Upper lobe of left lung (tissue), 6 donors: Measurements from ENCODE around the gene GMPPA. TPM values are rescaled to one million over a fixed set of nuclear protein-coding genes. Genes with fewer than 3 reads are reported as not detected.

ENCODE experiments used
- ATAC-seq, 2 donors: fragments of 200-7000 bp; cut with Tn5 transposase; one replicate each; pipeline ENCODE4 v1.9.1; 2022; ENCODE audit warnings: mild to moderate bottlenecking in 2 of 2, moderate library complexity in 2 of 2; ENCODE audit not compliant: low FRiP score in 2 of 2
- DNase-seq, 2 donors: peaks; one replicate each; pipeline ENCODE4 v3.0.0-alpha.2; 2019 to 2020
- H3K27ac ChIP-seq, 4 donors: fragments of 200-600 bp; sonication (generic); one replicate each; pipeline ENCODE4 v1.5.1; 2016 to 2019
- H3K27me3 ChIP-seq, 4 donors: fragments of 200-600 bp; sonication (generic); one replicate each; pipeline ENCODE4 v1.5.1; 2017 to 2019
- H3K36me3 ChIP-seq, 4 donors: fragments of 200-600 bp; sonication (generic); one replicate each; pipeline ENCODE4 v1.5.1; 2016 to 2019
- H3K4me1 ChIP-seq, 4 donors: fragments of 200-600 bp; sonication (generic); one replicate each; pipeline ENCODE4 v1.5.1; 2018 to 2019
- H3K4me3 ChIP-seq, 4 donors: fragments of 200-600 bp; sonication (generic); one replicate each; pipeline ENCODE4 v1.5.1; 2017 to 2019; ENCODE audit warnings: mild to moderate bottlenecking in 2 of 4, moderate library complexity in 1 of 4
- H3K9me3 ChIP-seq, 4 donors: fragments of 200-600 bp; sonication (generic); one replicate each; pipeline ENCODE4 v1.5.1; 2018 to 2019
- EP300 ChIP-seq, 4 donors: sonication (generic); formaldehyde crosslinking; IDR thresholded peaks; one replicate each; pipeline ENCODE4 v1.5.1; 2017; ENCODE audit warnings: antibody characterized with exemption in 4 of 4, control low read depth in 2 of 4
- POLR2A ChIP-seq, 4 donors: fragments of 450-650 bp; IDR thresholded peaks; one replicate each; pipeline ENCODE4 v1.5.1; 2016 to 2017; ENCODE audit warnings: antibody characterized with exemption in 4 of 4, mild to moderate bottlenecking in 2 of 4
- POLR2AphosphoS5 ChIP-seq, 2 donors: sonication (generic); formaldehyde crosslinking; IDR thresholded peaks; one replicate each; pipeline ENCODE4 v1.5.1; 2017; ENCODE audit warnings: antibody characterized with exemption in 2 of 2
- WGBS, 2 donors: methylation state at CpG; one replicate each; pipeline ENCODE4 v1.1.5; 2017 to 2018; 5-methylcytosine and 5-hydroxymethylcytosine counted together
- total RNA-seq, 6 donors: library from RNA; depleted of rRNA in 4 of 6; stranded (reverse); fragments of >200 nt in 4 of 6; gene quantifications; one replicate each; pipeline versions ENCODE4 v1.1.0 to v1.2.1, GENCODE V29; 2016 to 2021
- TF ChIP-seq, protein P1 (sequence below), 6 experiments: fragments of 450-650 bp in 4 of 6; fragments of 200-600 bp in 2 of 6; sonication (generic) in 2 of 6; IDR thresholded peaks; one replicate each; pipeline ENCODE4 v1.5.1; 2016 to 2019; ENCODE audit warnings: antibody characterized with exemption in 6 of 6
- donor health status: DM: no; HTN: no; CAD: no; lungs with moderate emphysema.
- donor health status: DM: no; HTN: yes; CAD: no; lungs with severe emphysema.

The GMPPA gene
- total RNA-seq, 6 donors from 2014 or later = 20.8 to 38.5 (median 24.9) TPM

DNA sequence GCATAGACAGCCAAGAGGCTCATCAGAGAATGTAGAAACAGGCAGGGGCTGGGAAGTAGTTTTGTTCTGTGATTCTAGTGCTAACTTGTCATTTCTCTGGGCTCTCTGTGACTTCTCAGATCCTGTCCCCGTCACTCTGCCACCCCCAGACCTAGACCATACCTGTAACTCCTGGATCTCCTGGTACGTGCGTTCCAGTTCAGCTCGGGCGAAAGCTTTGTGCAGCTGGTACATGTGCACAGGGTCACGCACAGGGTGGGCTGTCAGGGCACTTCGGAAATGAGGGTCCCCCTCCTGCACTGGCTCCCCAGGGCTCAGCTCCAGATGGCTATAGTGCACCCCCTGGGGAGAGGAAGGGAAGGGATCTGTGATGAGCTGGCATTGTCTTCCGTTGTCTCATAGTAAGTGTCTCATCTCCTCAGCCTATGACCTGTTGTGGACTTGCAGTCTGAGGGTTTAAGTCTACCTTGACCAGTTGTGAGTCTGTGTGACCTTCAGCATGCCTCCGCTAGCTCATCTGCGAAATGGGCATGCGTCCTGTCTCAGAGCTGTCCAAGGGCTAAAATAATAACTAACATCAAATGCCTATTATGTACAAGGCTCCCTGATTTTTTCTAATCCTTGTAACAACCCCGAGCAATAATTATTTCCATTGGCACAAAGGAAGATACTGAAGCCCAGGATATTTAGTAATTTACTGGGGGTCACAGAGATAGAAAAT is 42.3 kb downstream of the GMPPA start:
- H3K4me1 ChIP-seq = peaks cover 24 to 32% (median 26%) of the 10 kb centered on the region in 4 donors
- WGBS, 2 donors = 89 to 92% methylated on average over 10 to 12 of the region's 12 CpGs
- ATAC-seq (no peak), DNase-seq (no peak)
- H3K9me3 ChIP-seq = no peaks in the 10 kb centered on the region
- no peak overlapping the region for H3K4me3 ChIP-seq
- H3K27ac ChIP-seq = no peak overlapping the region
- peaks cover 0 to 25% (median 17%) of the 10 kb centered on the region in 4 donors for H3K36me3 ChIP-seq
- TF ChIP-seq POLR2AphosphoS5 (IDR thresholded peaks at IDR 0.05) (no peak), EP300 (IDR thresholded peaks at IDR 0.05) (no peak), POLR2A (IDR thresholded peaks at IDR 0.05) (no peak)
- TF ChIP-seq, protein P1, sequence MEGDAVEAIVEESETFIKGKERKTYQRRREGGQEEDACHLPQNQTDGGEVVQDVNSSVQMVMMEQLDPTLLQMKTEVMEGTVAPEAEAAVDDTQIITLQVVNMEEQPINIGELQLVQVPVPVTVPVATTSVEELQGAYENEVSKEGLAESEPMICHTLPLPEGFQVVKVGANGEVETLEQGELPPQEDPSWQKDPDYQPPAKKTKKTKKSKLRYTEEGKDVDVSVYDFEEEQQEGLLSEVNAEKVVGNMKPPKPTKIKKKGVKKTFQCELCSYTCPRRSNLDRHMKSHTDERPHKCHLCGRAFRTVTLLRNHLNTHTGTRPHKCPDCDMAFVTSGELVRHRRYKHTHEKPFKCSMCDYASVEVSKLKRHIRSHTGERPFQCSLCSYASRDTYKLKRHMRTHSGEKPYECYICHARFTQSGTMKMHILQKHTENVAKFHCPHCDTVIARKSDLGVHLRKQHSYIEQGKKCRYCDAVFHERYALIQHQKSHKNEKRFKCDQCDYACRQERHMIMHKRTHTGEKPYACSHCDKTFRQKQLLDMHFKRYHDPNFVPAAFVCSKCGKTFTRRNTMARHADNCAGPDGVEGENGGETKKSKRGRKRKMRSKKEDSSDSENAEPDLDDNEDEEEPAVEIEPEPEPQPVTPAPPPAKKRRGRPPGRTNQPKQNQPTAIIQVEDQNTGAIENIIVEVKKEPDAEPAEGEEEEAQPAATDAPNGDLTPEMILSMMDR (IDR thresholded peaks at IDR 0.05) = no peak
- H3K27me3 ChIP-seq = no peaks in the 10 kb centered on the region

DNA sequence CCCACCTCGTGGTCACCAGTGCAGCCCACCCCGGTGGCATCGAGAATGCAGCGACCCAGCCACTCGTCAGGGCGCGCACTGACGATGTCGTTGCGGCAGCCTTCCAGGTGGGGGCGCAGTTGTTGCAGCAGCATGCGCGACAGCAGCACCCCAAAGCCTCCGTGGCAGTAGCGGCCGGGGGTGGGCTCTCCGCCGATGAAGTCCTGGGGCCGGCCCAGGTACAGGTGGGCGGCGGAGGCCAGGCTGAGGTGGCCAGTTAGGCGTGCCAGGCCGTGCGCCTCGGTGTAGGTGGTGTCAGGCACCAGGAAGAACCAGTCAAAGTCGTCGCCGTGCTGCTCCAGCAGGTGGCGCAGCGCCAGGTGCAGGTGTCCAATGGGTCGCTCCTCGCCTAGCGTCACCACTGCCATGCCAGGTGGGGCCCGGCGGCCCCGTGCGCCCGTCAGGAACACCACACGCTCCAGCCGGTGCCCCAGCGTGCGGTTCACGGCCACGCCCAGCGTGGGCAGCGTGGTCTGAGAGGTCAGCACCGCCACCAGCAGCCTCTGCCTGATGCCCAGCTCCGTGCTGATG is 43.0 kb downstream of the GMPPA start:
- Histone ChIP-seq H3K27ac (peak overlapping the region in 1 of 4 donors; percentile 12), H3K4me1 (peaks cover 24 to 32% (median 26%) of the 10 kb centered on the region in 4 donors), H3K27me3 (no peaks in the 10 kb centered on the region), H3K36me3 (peaks cover 0 to 25% (median 17%) of the 10 kb centered on the region in 4 donors), H3K4me3 (peak overlapping the region in 3 of 4 donors; percentile 19 to 80 (median 37)), H3K9me3 (no peaks in the 10 kb centered on the region)
- DNase-seq (peak; percentile 90 to 96), ATAC-seq (peak; percentile 14 to 44)
- WGBS, 2 donors = 7 to 17% methylated on average over 18 to 31 of the region's 48 CpGs
- TF ChIP-seq, protein P1 (IDR thresholded peaks at IDR 0.05) = peak; percentile 83 to 99 (median 98)
- TF ChIP-seq POLR2AphosphoS5 (IDR thresholded peaks at IDR 0.05) = no peak

DNA sequence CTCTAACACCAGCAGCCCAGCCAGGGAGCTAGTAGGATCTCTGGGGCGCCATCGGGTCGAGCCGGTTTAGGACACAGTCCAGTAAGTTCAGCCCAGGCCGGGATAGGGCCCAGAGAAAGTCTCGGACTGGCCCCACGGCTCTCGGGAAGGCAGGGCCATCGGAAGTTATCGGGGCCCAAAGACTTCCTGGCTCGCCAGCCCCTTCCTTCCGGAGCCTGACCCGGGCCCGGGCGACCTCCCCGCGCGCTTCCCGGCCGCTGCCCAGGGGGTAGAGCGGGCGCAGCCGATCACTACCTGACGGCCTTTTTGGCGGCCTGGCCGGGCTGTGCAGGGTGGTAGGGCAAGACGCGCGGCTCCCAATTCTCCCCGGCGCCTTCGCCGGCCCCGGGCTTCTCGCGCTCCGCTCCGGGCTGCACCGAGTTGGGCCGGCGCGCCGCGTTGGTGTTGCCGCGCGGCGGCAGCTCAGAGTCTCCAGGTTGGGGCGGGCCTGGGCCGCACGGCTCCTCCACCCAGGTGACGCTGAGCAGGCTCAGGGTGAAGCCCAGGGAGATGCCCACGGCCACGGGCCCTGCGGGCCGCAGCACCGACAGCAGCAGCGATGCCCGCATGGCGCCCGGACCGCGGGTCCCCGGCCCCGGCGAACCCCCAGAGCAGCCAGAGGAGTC is 44.4 kb downstream of the GMPPA start:
- no peaks in the 10 kb centered on the region for H3K27me3 ChIP-seq
- WGBS, 2 donors = 1% methylated on average over 13 to 16 of the region's 66 CpGs

DNA sequence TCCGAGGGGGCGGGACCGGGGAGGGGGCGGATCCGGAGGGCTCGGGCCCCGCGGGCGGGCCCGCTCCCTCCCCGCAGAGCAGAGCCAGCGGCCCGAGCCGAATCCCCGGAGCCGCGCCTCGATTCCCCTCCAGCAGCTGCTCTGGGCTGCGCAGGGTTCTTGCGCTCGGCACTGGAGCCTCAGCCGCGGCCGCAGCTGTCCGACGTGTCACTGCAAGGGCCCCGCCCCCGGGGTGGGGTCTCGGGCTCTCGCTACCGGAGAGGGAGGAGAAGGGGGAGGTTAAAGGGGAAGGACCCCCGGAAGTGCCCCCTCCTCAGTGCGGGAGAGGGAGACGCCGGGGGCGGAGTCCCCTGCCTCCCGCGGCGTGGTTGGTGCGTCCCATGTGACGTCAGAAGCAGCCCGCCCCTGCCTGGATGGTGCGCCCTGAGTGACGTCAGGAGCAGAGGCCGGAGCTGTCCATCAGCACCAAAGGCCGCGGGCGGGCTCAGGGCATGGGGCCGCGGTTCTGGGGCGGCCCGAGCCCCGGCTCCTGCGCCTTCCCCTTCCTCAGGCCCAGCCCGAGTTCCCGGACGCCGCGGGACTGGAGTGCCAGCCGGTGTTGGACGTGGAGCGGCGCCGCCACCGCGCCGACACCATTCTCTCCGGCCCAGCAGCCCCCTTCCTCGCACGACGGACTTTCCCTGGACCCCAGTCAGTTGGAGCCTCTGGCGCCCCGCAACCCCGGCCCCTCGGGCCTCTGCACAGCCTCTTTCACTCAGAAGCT is 45.1 kb downstream of the GMPPA start, which contains the start of the genes CHPF and TMEM198:
CHPF (minus strand) TSS at position 214 of the 763 bp plus-strand sequence. CDS start 271 bp downstream, outside the sequence.
TMEM198 (plus strand) TSS at position 433 of the 763 bp plus-strand sequence. CDS start 700 bp downstream, outside the sequence.
- H3K36me3 ChIP-seq = peaks cover 0 to 24% (median 17%) of the 10 kb centered on the region in 4 donors
- WGBS, 2 donors = 1 to 3% methylated on average over 13 to 31 of the region's 75 CpGs
- H3K27me3 ChIP-seq = no peaks in the 10 kb centered on the region
- DNase-seq = peak; percentile 97 to 99
- peak within 1 kb of the TSS; percentile 72 to 86 (median 80) for H3K27ac ChIP-seq
- H3K4me1 ChIP-seq = peaks cover 24 to 32% (median 26%) of the 10 kb centered on the region in 4 donors
- H3K4me3 ChIP-seq = peak within 1 kb of the TSS; percentile 77 to 82 (median 80)
- no peaks in the 10 kb centered on the region for H3K9me3 ChIP-seq
- peak; percentile 94 to 95 for ATAC-seq
- TF ChIP-seq POLR2A (IDR thresholded peaks at IDR 0.05) (peak in 2 of 4 donors; percentile 42 to 74), EP300 (IDR thresholded peaks at IDR 0.05) (peak in 1 of 4 donors; percentile 1), POLR2AphosphoS5 (IDR thresholded peaks at IDR 0.05) (peak; percentile 38 to 69)
- TF ChIP-seq, protein P1 (IDR thresholded peaks at IDR 0.05) = no peak

More for the DNA sequence above, 44.4 kb downstream of the GMPPA start:
- Histone ChIP-seq H3K36me3 (peaks cover 0 to 25% (median 17%) of the 10 kb centered on the region in 4 donors), H3K9me3 (no peaks in the 10 kb centered on the region), H3K27ac (peak overlapping the region; percentile 72 to 86 (median 80)), H3K4me3 (peak overlapping the region; percentile 77 to 82 (median 80)), H3K4me1 (peaks cover 24 to 32% (median 26%) of the 10 kb centered on the region in 4 donors)
- ATAC-seq (peak; percentile 2 to 43), DNase-seq (peak in 1 of 2 donors; percentile 37)
- TF ChIP-seq POLR2A (IDR thresholded peaks at IDR 0.05) (no peak), POLR2AphosphoS5 (IDR thresholded peaks at IDR 0.05) (no peak), EP300 (IDR thresholded peaks at IDR 0.05) (no peak)
- TF ChIP-seq, protein P1 (IDR thresholded peaks at IDR 0.05) = no peak
